Panc1 (cell line): ENCODE results near the gene ADAM22.

Experiments
- POLR2AphosphoS5 ChIP-seq: IDR thresholded peaks from 2 replicates; pipeline ENCODE4 v1.6.1; 2012; ENCODE audit warnings: mild to moderate bottlenecking, low read depth, low read length, moderate library complexity
- SIN3A ChIP-seq: IDR thresholded peaks from 2 replicates; pipeline ENCODE4 v1.6.1; 2012; ENCODE audit warnings: low read depth, mild to moderate bottlenecking, low read length, moderate library complexity, borderline replicate concordance; ENCODE audit not compliant: insufficient read depth
- TCF7L2 ChIP-seq: IDR thresholded peaks from 2 replicates; pipeline ENCODE4 v1.6.1; 2011; ENCODE audit warnings: mild to moderate bottlenecking, low read depth, low read length, inconsistent platforms
- TF ChIP-seq, protein P1 (sequence below): fragments of 450-650 bp; IDR thresholded peaks from 2 replicates; pipeline ENCODE4 v1.5.1; 2017; ENCODE audit warnings: mild to moderate bottlenecking
- TF ChIP-seq, protein P2 (sequence below), 2 experiments: IDR thresholded peaks; 2 replicates each; pipeline ENCODE4 v1.6.1; 2011 to 2012; ENCODE audit warnings: low read depth in 2 of 2, control low read depth in 1 of 2, low read length in 1 of 2, mild to moderate bottlenecking in 1 of 2, moderate library complexity in 1 of 2; ENCODE audit not compliant: insufficient read depth in 1 of 2

DNA sequence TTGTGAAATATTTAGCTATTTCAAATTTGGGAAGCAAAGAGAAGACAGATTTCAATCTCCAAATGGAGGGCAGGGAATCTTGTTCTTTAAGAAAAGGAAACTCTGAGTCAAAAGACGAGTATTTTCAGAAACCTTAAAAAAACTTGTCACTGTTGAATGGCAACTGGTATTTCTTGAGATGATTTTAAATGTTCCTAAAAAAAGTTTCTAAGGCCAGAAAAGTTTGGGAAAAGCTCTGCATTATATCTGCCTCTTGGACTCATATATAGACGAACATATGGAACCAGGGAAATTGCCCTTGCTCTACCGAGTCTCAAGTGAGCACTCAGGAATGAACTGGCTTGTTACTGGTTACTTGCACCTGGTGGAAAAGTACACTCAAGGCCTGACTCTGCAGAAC is 69.5 kb downstream of the ADAM22 start:
- TF ChIP-seq, protein P1, sequence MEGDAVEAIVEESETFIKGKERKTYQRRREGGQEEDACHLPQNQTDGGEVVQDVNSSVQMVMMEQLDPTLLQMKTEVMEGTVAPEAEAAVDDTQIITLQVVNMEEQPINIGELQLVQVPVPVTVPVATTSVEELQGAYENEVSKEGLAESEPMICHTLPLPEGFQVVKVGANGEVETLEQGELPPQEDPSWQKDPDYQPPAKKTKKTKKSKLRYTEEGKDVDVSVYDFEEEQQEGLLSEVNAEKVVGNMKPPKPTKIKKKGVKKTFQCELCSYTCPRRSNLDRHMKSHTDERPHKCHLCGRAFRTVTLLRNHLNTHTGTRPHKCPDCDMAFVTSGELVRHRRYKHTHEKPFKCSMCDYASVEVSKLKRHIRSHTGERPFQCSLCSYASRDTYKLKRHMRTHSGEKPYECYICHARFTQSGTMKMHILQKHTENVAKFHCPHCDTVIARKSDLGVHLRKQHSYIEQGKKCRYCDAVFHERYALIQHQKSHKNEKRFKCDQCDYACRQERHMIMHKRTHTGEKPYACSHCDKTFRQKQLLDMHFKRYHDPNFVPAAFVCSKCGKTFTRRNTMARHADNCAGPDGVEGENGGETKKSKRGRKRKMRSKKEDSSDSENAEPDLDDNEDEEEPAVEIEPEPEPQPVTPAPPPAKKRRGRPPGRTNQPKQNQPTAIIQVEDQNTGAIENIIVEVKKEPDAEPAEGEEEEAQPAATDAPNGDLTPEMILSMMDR: no peak
- TF ChIP-seq POLR2AphosphoS5 (no peak), SIN3A (no peak), TCF7L2 (no peak)
- TF ChIP-seq, protein P2, sequence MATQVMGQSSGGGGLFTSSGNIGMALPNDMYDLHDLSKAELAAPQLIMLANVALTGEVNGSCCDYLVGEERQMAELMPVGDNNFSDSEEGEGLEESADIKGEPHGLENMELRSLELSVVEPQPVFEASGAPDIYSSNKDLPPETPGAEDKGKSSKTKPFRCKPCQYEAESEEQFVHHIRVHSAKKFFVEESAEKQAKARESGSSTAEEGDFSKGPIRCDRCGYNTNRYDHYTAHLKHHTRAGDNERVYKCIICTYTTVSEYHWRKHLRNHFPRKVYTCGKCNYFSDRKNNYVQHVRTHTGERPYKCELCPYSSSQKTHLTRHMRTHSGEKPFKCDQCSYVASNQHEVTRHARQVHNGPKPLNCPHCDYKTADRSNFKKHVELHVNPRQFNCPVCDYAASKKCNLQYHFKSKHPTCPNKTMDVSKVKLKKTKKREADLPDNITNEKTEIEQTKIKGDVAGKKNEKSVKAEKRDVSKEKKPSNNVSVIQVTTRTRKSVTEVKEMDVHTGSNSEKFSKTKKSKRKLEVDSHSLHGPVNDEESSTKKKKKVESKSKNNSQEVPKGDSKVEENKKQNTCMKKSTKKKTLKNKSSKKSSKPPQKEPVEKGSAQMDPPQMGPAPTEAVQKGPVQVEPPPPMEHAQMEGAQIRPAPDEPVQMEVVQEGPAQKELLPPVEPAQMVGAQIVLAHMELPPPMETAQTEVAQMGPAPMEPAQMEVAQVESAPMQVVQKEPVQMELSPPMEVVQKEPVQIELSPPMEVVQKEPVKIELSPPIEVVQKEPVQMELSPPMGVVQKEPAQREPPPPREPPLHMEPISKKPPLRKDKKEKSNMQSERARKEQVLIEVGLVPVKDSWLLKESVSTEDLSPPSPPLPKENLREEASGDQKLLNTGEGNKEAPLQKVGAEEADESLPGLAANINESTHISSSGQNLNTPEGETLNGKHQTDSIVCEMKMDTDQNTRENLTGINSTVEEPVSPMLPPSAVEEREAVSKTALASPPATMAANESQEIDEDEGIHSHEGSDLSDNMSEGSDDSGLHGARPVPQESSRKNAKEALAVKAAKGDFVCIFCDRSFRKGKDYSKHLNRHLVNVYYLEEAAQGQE (IDR thresholded peaks at IDR 0.05; ENCODE audit: insufficient read depth in 1 of 2, low read depth in 2 of 2, low read length in 1 of 2): no peak
